Neuron (in vitro differentiated cells): ENCODE measurements around the gene KBTBD7.

ENCODE experiments used
- H2AFZ ChIP-seq: one replicate; pipeline ENCODE4 v1.6.1; 2013; ENCODE audit warnings: low read depth, mild to moderate bottlenecking, inconsistent platforms, low read length, moderate library complexity
- H3K27me3 ChIP-seq: one replicate; pipeline ENCODE4 v1.6.1; 2013; ENCODE audit warnings: low read length; ENCODE audit not compliant: insufficient read depth
- H3K36me3 ChIP-seq: one replicate; pipeline ENCODE4 v1.6.1; 2013; ENCODE audit warnings: low read length; ENCODE audit not compliant: insufficient read depth
- H3K4me1 ChIP-seq: one replicate; pipeline ENCODE4 v1.6.1; 2013; ENCODE audit warnings: low read length; ENCODE audit not compliant: insufficient read depth
- H3K4me3 ChIP-seq: 2 replicates; pipeline ENCODE4 v1.5.1; 2013; ENCODE audit warnings: mild to moderate bottlenecking, low read length, moderate library complexity
- H3K9me3 ChIP-seq: one replicate; pipeline ENCODE4 v1.6.1; 2013; ENCODE audit warnings: low read length

KBTBD7 gene

GRCh38 chr13:41145136-41145908, 49.0 kb downstream of the KBTBD7 start:
- H3K36me3 ChIP-seq = peaks cover 2% of the 10 kb centered on the region

GRCh38 chr13:41144576-41144975, 49.8 kb downstream of the KBTBD7 start:
- Histone ChIP-seq H3K27me3 (no peaks in the 10 kb centered on the region), H3K4me1 (no peaks in the 10 kb centered on the region), H3K36me3 (peaks cover under 1% of the 10 kb centered on the region), H2AFZ (no peak overlapping the region), H3K4me3 (no peak overlapping the region), H3K9me3 (peaks cover 14% of the 10 kb centered on the region)

More at GRCh38 chr13:41145136-41145908, 49.0 kb downstream of the KBTBD7 start:
- Histone ChIP-seq H3K9me3 (peaks cover 16% of the 10 kb centered on the region), H3K4me1 (no peaks in the 10 kb centered on the region), H3K27me3 (no peaks in the 10 kb centered on the region), H3K4me3 (no peak overlapping the region), H2AFZ (no peak overlapping the region)
